SW 1271 (cell line): ENCODE data around the gene KCNAB1.

Source experiments
- DNase-seq, 2 experiments: peaks; one replicate each; lab custom pipeline; 2025; lab: John Stamatoyannopoulos, UW

KCNAB1 gene

GRCh38 chr3:156492801-156493261 lies 372.5 kb downstream of the KCNAB1 start:
- no peak for DNase-seq

GRCh38 chr3:156493887-156494286 lies 373.5 kb downstream of the KCNAB1 start:
- no peak for DNase-seq

GRCh38 chr3:156495816-156496215 lies 375.4 kb downstream of the KCNAB1 start:
- DNase-seq, result no peak

GRCh38 chr3:156497326-156497725 lies 376.9 kb downstream of the KCNAB1 start:
- DNase-seq, result no peak

- DNase-seq, result no peak
Measured at GRCh38 chr3:156498307-156498706, 377.9 kb downstream of the KCNAB1 start.

GRCh38 chr3:156507285-156507684 lies 386.9 kb downstream of the KCNAB1 start:
- no peak for DNase-seq

GRCh38 chr3:156509189-156510174 lies 389.1 kb downstream of the KCNAB1 start:
- peak; percentile 23 to 72 for DNase-seq

GRCh38 chr3:156511987-156512677 lies 391.8 kb downstream of the KCNAB1 start:
- DNase-seq, result no peak

- no peak for DNase-seq
Measured at GRCh38 chr3:156513619-156514018, 393.2 kb downstream of the KCNAB1 start.

- no peak for DNase-seq
Measured at GRCh38 chr3:156516284-156516683, 395.9 kb downstream of the KCNAB1 start.

GRCh38 chr3:156516961-156517360 lies 396.6 kb downstream of the KCNAB1 start:
- no peak for DNase-seq

- no peak for DNase-seq
Measured at GRCh38 chr3:156518726-156519125, 398.3 kb downstream of the KCNAB1 start.

- DNase-seq, result no peak
Measured at GRCh38 chr3:156519758-156520162, 399.4 kb downstream of the KCNAB1 start.

GRCh38 chr3:156522673-156523072 lies 402.3 kb downstream of the KCNAB1 start:
- DNase-seq, result no peak

GRCh38 chr3:156525808-156526207 lies 405.4 kb downstream of the KCNAB1 start:
- no peak for DNase-seq

- DNase-seq, result no peak
Measured at GRCh38 chr3:156527060-156527459, 406.7 kb downstream of the KCNAB1 start.

- DNase-seq, result no peak
Measured at GRCh38 chr3:156530980-156531379, 410.6 kb downstream of the KCNAB1 start.

- no peak for DNase-seq
Measured at GRCh38 chr3:156532730-156533129, 412.4 kb downstream of the KCNAB1 start.

- DNase-seq, result no peak
Measured at GRCh38 chr3:156533205-156533604, 412.8 kb downstream of the KCNAB1 start.

GRCh38 chr3:156535162-156535627 lies 414.8 kb downstream of the KCNAB1 start:
- peak; percentile 33 to 44 for DNase-seq

- no peak for DNase-seq
Measured at GRCh38 chr3:156535798-156536197, 415.4 kb downstream of the KCNAB1 start.

- no peak for DNase-seq
Measured at GRCh38 chr3:156536524-156537316, 416.3 kb downstream of the KCNAB1 start.
